Right lobe of liver (tissue), 4 donors: ENCODE results near the gene KIF6.

Experiments used
- CTCF ChIP-seq, 4 donors: fragments of 200-600 bp in 3 of 4; fragments of 450-650 bp in 1 of 4; IDR thresholded peaks; one replicate each; pipeline versions ENCODE4 v1.5.1 to v1.8.0; 2016 to 2022; ENCODE audit warnings: antibody characterized with exemption in 4 of 4, mild to moderate bottlenecking in 2 of 4
- POLR2A ChIP-seq: fragments of 450-650 bp; IDR thresholded peaks from one replicate; pipeline ENCODE4 v1.6.1; 2017; ENCODE audit warnings: antibody characterized with exemption, mild to moderate bottlenecking
- donor health status: DM: no; HTN: no; CAD: no.
- donor health status: DM: no; HTN: no; CAD: no.
- donor health status: DM: no; HTN: yes; CAD: no.

- TF ChIP-seq CTCF (IDR thresholded peaks at IDR 0.05) (no peak), POLR2A (no peak)
These were observed 28.0 kb downstream of the KIF6 start for GRCh38 chr6:39696986-39697788.
